GM19395 (cell line): ENCODE results near the gene METTL21A.

Experiments
- ATAC-seq: cut with Tn5 transposase; IDR thresholded peaks from one replicate; pipeline ENCODE4 v1.9.1; 2021; ENCODE audit warnings: mild to moderate bottlenecking, moderate library complexity; ENCODE audit not compliant: unreplicated experiment

METTL21A gene

GRCh38 chr2:207624185-207625013 is 795 bp downstream of the METTL21A start:
- peak; percentile 48 for ATAC-seq

DNA sequence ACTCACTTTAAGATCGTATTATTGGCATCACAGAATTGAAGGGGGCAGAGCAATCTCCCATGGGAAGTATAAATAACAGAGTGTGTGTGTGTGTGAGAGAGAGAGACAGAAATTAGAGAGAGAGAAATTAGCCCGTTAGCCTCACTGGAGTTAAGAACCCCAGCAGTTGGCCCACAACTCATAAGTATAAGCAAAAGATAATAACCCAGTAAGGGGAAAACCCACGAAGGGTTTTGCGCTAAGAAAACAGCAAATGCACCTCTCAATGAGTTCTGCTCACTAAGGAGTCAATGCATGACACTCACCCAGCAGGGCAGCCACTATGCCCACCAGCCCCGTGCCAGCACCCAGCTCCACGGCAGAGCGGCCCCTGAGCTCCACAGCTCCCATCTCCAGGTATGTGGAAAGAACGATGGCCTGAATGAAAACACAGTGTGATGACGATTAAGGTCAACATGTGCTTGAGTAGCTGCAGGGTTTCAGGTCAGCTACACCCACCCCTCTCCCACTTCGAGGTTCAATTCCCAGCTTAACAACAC is 3.6 kb downstream of the METTL21A start:
- no peak for ATAC-seq

DNA sequence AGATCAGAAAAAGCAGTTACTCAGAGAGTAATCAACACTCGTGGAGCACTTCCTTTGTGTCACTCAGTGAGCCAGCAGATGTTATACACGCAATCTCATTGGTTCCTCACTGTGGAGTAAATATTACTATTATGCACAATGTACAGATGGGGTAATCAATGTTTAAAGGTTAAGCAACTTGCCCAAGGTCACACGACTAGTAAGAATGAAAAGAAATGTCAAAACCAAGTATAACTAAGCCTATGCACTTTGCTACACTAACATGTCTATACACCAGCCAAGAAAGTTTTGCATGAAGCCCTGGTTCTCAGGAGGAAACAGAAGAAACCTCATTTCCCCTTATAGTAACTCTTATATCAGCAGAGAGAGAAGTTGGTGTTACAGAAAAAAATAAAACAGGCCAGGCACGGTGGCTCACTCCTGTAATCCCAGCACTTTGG is 5.4 kb downstream of the METTL21A start:
- ATAC-seq, result peak; percentile 40

- no peak for ATAC-seq
Measured at GRCh38 chr2:207617011-207617671, 8.1 kb downstream of the METTL21A start.

- ATAC-seq, result no peak
Measured at GRCh38 chr2:207616185-207616584, 9.0 kb downstream of the METTL21A start.

DNA sequence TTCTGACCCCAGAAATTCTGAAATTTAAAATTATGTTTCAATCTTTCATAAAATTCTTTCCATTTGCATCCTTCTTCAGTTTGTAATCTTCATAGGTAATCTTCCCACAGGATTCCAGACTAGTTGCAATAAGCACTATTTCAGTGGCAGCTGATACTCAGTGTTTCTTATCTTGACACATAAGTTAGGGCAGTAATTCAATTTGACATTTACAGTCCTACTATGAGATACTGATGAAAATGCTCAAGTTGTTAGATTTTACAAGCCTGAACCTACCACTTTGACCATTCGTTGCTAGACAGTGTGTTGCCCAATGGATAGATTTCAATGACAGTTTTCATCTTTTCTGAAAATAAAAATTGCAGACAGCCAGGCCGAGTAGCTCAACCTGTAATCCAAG is 10.4 kb downstream of the METTL21A start:
- ATAC-seq, result no peak

- no peak for ATAC-seq
Measured at GRCh38 chr2:207612714-207613113, 12.5 kb downstream of the METTL21A start.

- no peak for ATAC-seq
Measured at GRCh38 chr2:207606829-207607228, 18.4 kb downstream of the METTL21A start.

DNA sequence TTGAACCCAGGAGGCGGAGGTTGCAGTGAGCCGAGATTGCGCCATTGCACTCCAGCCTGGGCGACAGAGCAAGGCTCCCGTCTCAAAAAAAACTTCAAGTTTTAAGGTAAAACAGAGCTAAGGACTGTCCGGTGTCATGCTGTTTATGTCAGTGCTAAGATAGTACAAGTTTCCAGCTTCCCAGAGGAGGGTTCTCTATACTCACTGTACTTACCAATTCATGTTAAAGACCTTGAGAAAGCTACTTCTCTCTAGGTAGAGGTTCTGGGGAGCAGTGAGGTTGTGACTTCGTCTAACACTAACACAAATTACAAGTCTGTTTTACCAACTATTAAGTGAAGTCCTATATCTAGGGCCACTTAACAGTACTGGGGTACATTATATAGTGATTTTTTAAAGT is 18.8 kb downstream of the METTL21A start:
- ATAC-seq, result no peak

GRCh38 chr2:207603486-207603885 is 21.7 kb downstream of the METTL21A start:
- no peak for ATAC-seq

GRCh38 chr2:207601774-207602173 is 23.4 kb downstream of the METTL21A start:
- ATAC-seq, result no peak

DNA sequence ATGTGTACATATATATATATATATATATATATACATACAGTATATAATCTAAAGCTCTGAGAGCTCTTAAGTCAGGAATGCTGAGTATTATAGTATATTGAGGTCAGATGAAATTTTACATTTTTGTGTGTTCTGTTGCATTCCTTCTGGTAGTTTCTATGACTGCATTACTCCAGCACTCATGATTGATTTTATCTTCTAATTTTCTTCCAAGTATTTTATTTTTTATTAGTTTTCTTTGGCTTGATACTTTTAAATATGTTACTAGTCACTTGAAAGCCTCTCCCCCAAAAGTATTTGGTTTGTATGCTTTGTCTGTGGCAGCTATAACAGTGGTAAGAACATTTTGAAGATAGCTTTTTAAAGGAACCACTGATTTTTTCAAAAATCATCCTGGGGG is 25.0 kb downstream of the METTL21A start:
- ATAC-seq, result no peak

DNA sequence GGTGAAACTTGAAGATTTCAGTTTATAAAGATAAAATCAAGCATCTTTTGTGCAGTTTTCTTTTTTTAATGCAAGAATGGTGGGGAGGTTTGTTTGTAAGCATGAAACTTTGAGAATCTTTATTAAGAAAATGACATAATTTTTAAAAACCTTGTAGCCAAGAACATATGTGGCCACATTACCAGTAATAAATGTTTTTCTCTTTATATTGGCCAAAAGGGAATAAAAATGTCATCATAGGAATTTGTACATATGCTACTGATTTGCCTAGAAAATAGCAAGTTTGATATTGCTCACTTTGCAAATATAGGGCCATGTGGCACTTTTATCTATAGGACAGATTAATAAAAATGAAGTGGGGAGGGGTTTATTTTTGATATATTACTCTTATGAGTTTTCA is 25.6 kb downstream of the METTL21A start:
- ATAC-seq, result no peak

DNA sequence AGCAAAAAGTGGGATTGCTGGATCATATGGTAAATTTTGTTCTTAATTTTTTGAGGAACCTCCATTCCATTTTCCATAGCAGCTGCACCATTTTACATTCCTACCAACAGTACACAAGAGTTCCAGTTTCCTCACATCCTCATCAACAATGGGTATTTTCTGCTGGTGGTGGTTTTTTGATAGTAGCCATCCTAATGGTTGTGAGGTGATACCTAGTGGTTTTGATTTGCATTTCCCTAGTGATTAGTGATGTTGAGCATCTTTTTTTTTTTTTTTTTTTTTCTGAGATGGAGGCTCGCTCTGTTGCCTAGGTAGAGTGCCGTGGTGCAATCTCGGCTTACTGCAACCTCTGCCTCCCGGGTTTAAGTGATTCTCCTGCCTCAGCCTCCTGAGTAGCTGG is 30.5 kb downstream of the METTL21A start:
- ATAC-seq, result no peak

- no peak for ATAC-seq
Measured at GRCh38 chr2:207594264-207594663, 30.9 kb downstream of the METTL21A start.

- no peak for ATAC-seq
Measured at GRCh38 chr2:207593277-207593676, 31.9 kb downstream of the METTL21A start.

- no peak for ATAC-seq
Measured at GRCh38 chr2:207589143-207589542, 36.1 kb downstream of the METTL21A start.

- ATAC-seq, result no peak
Measured at GRCh38 chr2:207587305-207587704, 37.9 kb downstream of the METTL21A start.

DNA sequence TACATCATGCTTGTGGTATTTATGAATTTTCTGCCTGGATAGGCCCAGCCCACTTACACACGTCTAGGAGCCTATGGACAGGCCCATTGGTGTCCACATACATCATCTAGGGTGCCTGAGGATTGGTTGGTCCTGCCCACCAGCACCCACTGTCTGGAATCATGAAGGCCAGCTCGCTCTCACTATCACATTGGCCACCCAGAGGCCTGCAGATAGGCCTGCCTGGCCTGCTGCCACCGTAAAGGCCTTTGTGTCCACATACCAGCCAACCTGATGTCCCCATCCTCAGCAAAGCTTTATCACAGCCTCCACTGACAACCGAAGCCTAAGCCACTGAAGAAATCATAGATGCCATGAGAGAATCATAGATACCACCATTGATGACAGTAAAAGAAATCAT is 40.2 kb downstream of the METTL21A start:
- no peak for ATAC-seq

DNA sequence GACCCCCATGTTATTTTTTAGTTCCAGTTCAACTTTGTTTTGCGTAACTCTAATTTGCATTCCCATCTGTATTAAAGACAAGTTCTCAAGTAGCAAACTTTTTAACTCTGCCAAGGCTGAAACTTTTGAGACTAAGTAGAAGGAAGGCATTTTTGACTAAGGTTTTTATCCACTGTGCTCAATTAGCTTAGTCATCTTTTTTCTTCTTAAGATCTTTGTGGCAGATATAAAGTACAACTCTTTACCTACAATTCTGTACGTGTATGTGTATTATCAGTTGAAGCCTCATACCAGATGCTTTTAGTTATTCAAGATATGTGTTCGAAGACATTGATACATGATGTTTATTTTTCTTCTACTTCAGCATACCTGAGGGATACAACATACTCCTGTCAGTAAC is 53.8 kb downstream of the METTL21A start:
- no peak for ATAC-seq

DNA sequence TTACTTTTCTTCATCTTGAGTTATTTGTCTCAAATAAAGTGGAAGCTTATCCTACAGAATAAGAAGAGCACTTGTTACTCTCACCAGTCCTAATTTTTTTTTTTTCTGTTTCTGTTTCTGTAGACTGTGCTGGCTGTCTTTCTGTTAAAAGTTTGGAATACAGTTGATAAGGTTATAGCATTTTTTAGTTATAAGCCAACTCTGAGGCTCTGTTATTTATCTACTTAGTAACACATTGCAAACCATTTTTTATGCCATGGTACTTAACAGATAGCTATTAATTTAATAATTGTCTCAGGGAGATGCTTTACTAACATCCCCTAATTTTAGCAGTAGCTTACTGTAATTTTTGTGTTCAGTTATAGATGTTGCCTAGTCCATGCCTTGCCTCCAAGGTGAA is 57.5 kb downstream of the METTL21A start:
- no peak for ATAC-seq
